ENCODE measurements around the gene CXCR5.

The CXCR5 gene

GRCh38 chr11:118928870-118929500 lies 45.3 kb downstream of the CXCR5 start:
- no peak for DNase-seq

DNA sequence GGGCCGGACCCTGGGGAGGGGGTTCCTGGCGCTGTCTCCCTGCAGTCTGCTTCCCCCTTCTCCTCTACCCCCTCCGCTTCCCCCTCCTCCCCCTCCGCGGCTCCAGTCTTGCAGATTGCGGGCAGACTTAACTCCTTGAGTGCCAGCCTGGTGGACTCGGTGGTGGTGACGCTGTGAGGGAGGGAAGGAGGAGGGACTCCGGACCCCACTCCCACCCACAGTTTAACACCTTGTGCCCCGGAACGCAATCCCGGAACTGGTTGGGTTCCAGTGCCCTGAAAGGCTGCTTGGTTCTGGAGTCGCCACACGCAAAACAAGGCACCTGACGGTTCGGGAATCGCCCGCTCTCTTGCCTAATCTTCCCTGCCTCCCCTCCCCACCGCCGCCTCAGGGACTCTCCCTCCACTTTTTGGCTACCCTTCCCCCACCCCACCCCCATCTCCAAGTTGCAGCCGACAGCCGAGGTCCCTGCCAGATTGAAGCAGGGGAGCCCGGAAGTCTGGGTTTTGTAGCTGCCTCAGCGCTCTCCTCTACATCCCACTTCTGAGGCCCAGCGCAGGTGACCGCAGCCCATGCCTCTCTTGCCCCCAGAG lies 45.9 kb downstream of the CXCR5 start:
- DNase-seq: peak; percentile 81

- peak; percentile 89 for DNase-seq
Observed at GRCh38 chr11:118930094-118930712, 46.5 kb downstream of the CXCR5 start.

DNA sequence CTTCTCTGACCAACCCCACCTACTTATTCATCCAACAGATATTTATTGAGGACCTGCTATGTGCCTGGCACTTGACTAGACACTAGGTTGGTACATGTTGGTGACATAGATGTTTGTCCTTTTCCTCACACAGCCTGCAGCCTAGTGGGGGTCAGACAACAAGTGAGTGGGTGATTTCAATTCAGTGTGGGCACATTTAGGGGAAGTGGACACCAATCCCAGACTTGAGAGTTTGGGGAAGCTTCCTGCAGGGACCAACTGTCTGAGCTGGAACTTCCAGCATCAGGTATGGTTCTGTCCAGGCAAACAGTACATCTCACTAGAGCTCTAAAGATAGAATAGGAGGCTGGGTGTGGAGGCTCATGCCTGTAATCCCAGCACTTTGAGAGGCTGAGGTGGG lies 47.9 kb downstream of the CXCR5 start:
- no peak for DNase-seq

- DNase-seq: no peak
Observed at GRCh38 chr11:118933486-118933885, 49.8 kb downstream of the CXCR5 start.

- DNase-seq: no peak
Observed at GRCh38 chr11:118935376-118935775, 51.7 kb downstream of the CXCR5 start.

DNA sequence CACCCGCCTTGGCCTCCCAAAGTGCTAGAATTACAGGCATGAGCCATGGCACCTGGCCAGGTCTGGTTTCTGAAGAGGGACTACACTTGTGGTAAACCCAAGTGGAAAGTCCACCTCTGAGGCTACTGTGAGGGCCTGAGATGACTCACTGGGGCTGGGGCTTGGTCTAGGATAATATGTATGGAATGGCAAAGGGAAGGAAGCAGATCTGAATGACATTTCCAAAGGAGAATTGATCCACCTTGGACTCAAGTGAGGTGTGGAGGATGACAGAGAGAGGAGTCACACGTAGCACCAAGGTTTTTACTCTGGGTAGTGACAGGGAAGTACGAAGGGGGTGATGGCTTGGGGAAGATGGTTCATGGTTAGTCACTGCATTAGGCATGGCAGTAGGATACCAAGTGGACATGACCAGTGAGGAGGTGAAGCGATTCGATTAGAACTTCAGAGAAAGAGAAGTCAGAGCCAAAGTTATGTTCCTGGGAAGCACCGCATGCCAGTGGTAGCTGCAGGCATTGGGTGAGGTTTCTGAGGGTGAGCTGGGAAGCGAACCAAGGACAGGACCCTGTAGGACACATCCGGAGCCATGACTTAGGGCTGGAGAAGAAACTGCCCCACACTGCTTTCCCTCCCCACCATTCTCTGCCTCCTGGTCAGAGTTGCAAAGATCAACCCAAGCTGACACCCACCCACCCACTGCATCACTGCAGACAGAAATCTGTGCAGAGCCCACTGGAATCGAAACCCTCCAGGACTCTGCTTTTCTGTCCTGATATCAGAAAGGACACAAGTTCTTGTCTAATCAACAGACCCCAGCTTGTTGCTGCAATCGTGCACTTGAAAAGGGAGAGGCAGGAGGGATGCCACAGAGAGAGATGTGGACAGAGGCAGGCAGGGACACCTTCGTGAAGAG lies 55.1 kb downstream of the CXCR5 start:
- DNase-seq: no peak

DNA sequence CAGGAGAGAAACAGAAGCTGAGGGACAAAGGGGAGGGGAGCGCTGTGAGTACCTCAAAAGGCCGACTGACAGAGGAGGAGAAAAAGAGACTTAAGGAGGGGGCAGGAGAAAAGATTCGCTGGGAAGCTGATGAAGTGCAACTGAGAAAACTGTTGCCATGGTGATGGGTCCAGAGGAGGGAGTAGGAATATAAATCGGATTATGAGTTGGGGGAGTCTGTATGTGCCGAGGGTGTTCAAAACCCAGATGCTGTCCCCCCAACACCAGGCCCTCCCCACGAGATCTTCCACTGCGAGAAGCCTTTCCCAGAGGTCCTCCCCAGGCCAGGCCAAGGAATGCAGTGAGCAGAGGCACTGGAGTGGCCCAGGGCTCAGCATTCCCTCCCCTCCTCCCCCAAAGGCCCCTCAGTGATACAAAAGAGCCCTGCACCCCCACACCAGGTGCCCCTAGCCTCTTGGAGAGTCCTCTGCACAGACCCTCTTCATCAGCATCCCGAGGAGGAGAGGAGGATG lies 55.8 kb downstream of the CXCR5 start:
- DNase-seq: peak; percentile 28

- peak; percentile 37 for DNase-seq
Observed at GRCh38 chr11:118939953-118940598, 56.4 kb downstream of the CXCR5 start.

GRCh38 chr11:118947091-118947490 lies 63.4 kb downstream of the CXCR5 start:
- DNase-seq: no peak

Measured in retina (tissue), 1 donor.